GM12874 (cell line): ENCODE results near the gene NEURL1.

Experiments
- CTCF ChIP-seq: IDR thresholded peaks from 2 replicates; pipeline ENCODE4 v1.5.1; 2011; ENCODE audit warnings: low read depth, mild to moderate bottlenecking, control low read depth, low read length, moderate library complexity; ENCODE audit not compliant: insufficient read depth

Gene NEURL1

GRCh38 chr10:103455235-103455634 is 38.3 kb upstream of the NEURL1 start:
- TF ChIP-seq CTCF: no peak

GRCh38 chr10:103456074-103456660 is 37.3 kb upstream of the NEURL1 start:
- no peak for TF ChIP-seq CTCF

- no peak for TF ChIP-seq CTCF
These were observed 36.3 kb upstream of the NEURL1 start for GRCh38 chr10:103457176-103457712.

GRCh38 chr10:103457896-103458583 is 35.5 kb upstream of the NEURL1 start:
- no peak for TF ChIP-seq CTCF

- no peak for TF ChIP-seq CTCF
These were observed 34.8 kb upstream of the NEURL1 start, which contains the start of gene CALHM1 for GRCh38 chr10:103458720-103459119. Gene CALHM1, minus strand, starts transcription at chr10:103458900. Its CDS starts 149 bp downstream, at chr10:103458751.

GRCh38 chr10:103459615-103460014 is 33.9 kb upstream of the NEURL1 start:
- no peak for TF ChIP-seq CTCF

- no peak for TF ChIP-seq CTCF
These were observed 30.0 kb upstream of the NEURL1 start for GRCh38 chr10:103463499-103463898.
